HG03342 (cell line): ENCODE measurements around the gene DSCAM.

ENCODE experiments used
- ATAC-seq: cut with Tn5 transposase; IDR thresholded peaks from one replicate; pipeline ENCODE4 v1.9.1; 2021; ENCODE audit warnings: mild to moderate bottlenecking, moderate library complexity; ENCODE audit not compliant: unreplicated experiment

Gene DSCAM

GRCh38 chr21:40841524-40842196 is 5.3 kb downstream of the DSCAM start:
- no peak for ATAC-seq

GRCh38 chr21:40840401-40841125 is 6.4 kb downstream of the DSCAM start:
- ATAC-seq, result no peak

- no peak for ATAC-seq
Observed at GRCh38 chr21:40839521-40839920, 7.4 kb downstream of the DSCAM start.

DNA sequence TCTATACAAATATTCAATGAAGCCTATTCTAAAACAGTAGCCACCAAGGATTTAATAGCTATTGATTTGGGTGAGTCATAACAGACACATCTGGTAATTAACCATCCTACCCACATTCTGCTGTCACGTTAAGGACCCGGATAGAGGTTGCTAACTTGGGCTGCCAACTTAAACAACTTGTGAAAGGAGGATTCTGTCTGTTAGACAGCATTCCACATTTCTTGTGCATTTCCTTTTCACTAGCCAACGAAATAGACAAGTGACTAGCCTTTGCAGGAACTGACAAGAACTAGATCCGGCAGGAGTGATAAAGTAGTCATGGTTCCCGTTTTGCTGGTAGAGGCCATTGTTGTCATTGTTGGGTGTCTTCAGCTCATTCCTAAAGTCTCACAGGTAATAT is 9.5 kb downstream of the DSCAM start:
- ATAC-seq, result no peak

DNA sequence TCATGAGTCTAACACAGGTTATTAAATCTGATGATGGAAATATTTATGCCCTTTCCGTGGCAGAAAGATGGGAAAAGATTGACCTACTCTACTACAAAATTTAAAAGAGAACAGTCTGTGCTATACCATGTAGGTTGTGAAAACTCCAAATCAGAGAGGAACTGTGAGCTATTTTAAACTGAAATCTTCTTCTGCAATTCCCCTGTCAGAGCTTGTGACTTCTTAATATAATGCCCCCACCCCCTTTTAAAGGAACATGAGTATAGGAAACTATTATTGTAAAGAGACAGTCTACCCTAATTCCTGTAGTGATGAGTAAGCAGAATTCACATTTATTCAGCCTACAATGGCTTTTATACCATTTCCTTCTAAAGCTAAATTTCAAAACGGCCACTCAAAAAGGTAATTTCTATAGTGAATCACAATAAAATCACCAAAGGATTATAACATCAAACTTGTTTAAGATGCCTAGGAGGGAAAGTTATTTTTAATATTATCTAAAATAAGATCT is 11.7 kb downstream of the DSCAM start:
- no peak for ATAC-seq

- ATAC-seq, result no peak
Observed at GRCh38 chr21:40833184-40833583, 13.8 kb downstream of the DSCAM start.

DNA sequence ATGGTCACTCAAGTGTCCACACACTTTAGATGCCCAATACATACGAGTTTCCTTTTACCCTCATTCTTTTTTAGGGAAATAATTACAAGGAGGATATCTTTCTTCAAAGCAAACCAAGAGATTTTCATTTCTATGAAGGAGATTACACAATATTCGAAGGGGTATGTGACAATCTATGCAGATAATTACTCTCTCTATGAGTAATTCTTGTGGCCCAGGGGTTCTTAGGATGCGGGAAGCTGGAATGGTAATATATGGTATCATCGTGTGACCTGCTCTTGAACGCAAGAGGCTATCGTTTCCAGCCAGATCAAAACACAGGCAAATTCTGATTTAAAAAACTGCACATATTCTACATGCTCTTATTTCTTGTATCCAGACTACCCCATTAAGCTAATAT is 14.6 kb downstream of the DSCAM start:
- ATAC-seq, result no peak

DNA sequence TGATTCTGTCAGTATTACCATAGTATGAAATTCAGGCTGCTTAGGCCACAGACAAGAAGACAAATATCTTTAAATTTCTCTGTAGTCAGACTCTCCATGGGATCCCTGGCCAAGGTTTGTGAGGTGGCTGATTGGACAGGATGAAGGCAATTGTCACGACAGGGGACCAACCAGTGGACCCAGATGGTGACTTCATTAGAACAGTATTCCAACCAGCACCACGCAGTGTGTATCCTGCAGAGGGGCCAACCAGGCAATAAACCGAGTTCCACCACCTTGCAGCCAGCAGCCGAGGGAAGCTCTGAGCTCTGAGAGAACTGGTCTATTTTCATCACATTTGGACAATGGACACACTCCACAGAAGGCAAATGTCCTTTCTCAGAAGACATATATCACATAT is 16.1 kb downstream of the DSCAM start:
- no peak for ATAC-seq

- no peak for ATAC-seq
Observed at GRCh38 chr21:40829791-40830190, 17.2 kb downstream of the DSCAM start.

GRCh38 chr21:40829308-40829707 is 17.6 kb downstream of the DSCAM start:
- ATAC-seq, result no peak

DNA sequence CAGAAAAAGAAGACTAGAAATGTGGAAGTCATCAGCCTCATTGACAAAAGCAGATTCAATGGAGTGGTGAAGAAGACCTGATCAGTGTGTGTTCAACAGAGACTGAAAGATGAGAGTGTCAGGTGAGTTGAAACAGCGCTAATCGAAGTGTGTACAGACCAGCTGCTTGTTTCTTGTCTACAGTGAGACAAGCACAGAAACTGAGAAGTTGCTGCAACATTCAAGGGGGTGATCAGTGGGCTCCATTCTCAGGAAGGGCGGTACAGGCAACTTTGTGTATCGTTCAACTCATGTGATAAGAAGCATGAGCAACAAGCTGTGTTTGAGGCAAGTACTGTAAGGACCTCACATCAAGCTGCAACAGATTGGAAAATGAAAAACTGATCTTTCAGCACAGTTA is 19.4 kb downstream of the DSCAM start:
- no peak for ATAC-seq

DNA sequence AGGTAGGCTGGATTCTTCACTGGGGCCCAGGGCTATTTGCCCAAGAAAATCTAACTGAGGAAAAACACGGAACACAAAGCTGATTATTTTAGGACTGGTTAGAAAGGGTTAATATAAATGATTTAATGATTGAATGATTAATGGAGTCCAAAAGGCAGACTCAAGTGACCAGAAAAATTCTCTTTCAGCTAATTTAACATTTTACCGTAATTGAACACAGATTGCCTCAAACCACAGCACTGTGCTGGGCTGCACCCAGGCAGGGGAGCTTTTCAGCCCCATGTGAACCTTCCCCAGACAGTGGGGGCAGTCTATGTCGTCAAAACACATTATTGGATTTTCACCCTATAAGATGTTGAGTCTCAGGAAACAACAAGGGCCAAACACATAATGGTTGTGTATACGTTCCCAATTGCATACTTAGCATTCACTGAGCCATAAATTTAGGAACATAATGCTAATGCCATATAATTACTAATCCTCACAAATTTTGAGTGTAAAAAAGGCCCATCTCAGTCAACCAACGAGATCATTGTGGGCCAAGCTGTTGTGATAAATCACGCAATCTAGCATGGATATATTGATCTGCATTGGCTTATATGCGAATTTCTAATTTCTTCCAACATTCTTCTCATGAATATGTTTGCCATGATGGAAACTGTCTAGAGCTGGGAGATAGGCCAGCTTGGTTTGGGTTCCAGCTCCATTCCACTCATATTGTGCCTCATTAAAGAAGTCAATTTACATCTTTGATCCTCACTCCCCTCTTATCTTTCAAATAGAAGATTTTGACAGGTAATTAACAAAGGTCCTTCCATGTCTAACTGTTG is 27.7 kb downstream of the DSCAM start:
- no peak for ATAC-seq

DNA sequence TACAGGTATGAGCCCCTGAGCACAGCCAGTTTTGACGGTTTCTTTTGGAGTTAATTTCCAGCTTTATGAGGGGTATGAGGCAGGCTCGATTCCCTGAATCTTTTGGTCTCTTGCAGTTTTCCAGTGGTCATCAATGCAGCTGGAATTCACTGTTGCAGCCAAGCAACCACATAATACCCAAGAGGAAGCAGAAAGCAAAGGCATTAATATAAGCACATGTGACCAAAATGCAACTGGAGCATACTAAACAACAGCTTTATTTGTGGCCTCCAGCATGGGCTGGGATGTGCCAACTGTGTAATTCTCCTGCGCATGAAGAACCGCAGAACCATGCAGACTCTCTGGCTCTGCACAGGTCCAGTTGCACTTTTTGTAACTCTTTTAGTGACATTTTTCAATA is 33.0 kb downstream of the DSCAM start:
- no peak for ATAC-seq

DNA sequence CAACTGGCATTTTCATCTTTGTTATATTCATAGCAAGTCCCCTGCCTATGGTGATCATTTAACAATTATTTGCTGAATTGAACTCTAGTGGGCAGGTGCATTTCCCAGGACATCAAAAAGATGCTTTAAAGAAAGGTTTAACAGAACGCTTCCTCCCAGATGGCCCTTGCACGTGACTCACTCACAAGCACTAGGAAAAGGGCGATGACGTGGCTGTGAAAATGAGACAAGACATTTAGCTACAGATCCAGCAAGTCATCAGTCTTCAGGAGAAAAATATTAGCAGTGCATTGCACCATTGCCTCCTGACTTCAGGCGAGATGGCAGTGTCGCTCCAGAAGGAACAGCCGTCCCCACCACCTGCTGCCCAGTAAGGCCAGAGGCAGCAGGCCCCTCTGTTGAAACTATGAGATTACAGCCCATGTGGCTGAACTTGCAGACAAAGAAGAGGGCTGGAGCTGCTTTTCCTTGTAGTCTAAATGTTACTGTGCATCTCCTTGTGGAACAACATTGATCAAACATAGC is 37.2 kb downstream of the DSCAM start:
- ATAC-seq, result no peak

DNA sequence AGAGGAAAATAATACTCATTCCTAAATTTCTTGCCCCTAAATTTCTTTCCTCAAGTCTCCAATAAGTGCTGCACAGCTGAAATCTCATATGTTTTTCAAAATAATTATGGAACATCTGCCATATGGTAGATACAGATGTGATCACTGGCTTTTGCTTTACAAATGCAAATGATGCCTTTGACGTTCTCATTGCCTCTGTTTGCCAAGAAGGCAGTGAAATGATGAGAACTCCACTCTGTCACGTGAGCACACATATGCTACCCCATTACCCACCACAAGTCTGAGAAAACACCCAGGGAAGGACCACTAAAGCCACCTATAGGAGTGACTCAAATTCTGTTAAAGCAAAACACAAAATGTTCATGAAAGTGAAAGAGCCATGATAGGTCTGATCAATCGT is 43.9 kb downstream of the DSCAM start:
- ATAC-seq, result no peak

DNA sequence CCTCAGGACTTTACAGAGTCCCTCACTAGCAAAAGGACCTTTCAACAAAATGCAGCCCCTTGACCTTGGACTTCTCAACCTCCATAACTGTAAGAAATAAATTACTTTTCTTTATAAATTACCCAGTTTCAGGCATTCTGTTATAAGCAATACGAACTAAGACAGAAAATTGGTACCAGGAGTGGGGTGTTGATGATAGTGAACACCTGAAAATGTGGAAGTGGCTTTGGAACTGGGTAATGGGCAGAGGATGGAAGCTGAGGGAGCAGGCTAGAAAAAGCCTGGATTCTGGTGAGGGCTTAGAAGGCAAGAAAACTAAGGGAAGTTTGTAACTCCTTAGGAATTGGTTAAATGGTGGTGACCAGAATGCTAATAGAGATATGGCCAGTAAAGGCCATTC is 46.8 kb downstream of the DSCAM start:
- no peak for ATAC-seq

GRCh38 chr21:40797891-40798290 is 49.1 kb downstream of the DSCAM start:
- no peak for ATAC-seq

GRCh38 chr21:40797410-40797809 is 49.5 kb downstream of the DSCAM start:
- no peak for ATAC-seq

- no peak for ATAC-seq
Observed at GRCh38 chr21:40796464-40796863, 50.5 kb downstream of the DSCAM start.

DNA sequence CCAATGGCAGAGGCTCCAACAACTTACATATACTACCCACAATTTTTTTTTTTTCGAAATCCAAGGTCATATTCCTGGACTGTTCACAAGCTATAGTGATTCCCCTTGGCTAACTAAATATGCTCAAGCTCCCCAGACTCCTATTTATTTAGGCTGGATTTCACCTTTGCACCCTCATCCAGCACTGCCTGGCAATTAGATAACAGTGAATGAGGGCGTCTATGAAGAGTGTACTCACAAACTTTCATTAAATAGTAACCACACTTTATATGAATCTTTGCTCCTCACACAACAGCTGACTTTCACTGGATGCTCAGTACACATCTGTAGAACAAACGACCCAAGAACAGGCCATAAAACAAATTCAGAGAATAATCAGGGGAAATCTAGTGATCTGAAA is 51.6 kb downstream of the DSCAM start:
- ATAC-seq, result no peak

DNA sequence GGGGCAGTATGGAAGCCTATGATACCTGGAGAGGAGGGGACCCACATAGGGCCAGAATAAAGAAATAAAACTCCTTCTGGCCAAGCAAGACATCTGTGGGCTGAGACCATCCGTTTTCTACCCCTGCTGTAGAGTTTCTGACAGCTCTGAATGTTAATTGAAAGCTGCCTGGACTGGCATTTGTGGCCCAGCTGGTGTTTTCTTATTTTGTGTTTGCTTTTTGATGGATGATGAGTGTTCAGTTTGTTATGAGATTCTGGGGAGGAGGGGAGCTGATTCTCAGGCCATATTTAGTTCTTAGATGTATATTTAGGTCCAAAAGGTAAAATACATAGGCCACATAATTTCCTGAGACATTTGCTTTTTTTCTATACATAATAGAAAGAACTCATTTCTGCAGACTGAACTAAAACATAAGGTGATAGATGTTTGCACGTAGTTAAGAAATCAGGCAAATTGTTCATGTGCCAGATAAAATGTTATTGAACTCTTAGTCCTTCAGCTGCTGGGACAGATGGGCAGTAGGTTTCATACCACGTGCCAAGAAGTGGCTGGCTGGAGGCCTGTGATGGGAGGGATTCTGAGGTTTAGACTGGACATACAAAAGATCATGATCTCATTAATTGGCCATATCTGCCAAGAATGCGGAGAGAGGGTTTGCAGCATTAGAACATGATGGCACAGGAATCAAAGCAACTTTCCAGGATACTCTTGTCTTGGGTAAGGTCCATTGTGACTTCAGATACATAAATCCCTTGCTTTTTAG is 54.1 kb downstream of the DSCAM start:
- no peak for ATAC-seq
